Fibroblast of skin of abdomen (primary cell): Measurements from ENCODE around the gene ZNF2.
A peak's percentile ranks its signal among the peaks of the same experiment; 100 is the strongest.

Experiments
- DNase-seq: peaks from one replicate; pipeline ENCODE4 v3.0.0-alpha.2; 2013

The ZNF2 gene

GRCh38 chr2:95206096-95206495 lies 40.5 kb downstream of the ZNF2 start:
- DNase-seq = no peak

- peak; percentile 86 for DNase-seq
These were observed 41.7 kb downstream of the ZNF2 start, which contains the start of gene ZNF892 for GRCh38 chr2:95207111-95207961. TSS of gene ZNF892 (plus strand) at chr2:95207521. CDS start at chr2:95207816, 295 bp downstream.

- peak; percentile 4 for DNase-seq
These were observed 42.5 kb downstream of the ZNF2 start for GRCh38 chr2:95208106-95208505.

- DNase-seq = no peak
These were observed 49.5 kb downstream of the ZNF2 start for GRCh38 chr2:95215018-95215612.

- DNase-seq = no peak
These were observed 54.8 kb downstream of the ZNF2 start for GRCh38 chr2:95220449-95220848.

- no peak for DNase-seq
These were observed 60.0 kb downstream of the ZNF2 start for GRCh38 chr2:95225658-95226057.

GRCh38 chr2:95231723-95232122 lies 66.1 kb downstream of the ZNF2 start:
- peak; percentile 67 for DNase-seq

GRCh38 chr2:95232232-95232631 lies 66.6 kb downstream of the ZNF2 start:
- DNase-seq = no peak
